ENCODE measurements around the gene FOLR1. TPM values are rescaled to one million over a fixed set of nuclear protein-coding genes. Genes with fewer than 3 reads are reported as not detected.

FOLR1 gene
- total RNA-seq, 1 experiment from 2014 or later: not detected

DNA sequence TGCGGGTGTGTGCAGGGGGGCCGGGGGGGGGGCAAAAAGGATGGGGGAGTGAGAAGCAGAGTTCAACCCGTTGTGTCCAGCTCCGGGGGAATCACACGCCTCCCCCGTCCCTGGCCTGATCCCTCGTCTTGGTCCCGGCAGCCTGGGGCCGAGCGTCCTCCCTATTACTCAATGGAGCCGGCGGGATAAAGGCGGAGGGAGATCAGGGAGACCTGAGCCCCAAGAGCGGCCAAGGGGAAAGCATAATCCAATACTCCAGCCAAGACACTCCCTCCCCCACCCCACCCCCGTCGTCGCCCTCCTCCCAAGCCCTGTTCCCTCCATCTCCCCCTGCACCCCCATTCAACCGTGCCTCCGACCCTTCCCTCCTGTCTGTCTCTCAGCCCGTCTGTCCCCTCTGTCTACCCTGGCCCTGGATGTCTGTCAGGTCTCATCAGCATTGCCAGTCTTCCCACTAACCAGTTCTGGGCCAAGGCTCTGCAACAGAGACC is 49.4 kb downstream of the FOLR1 start:
- Histone ChIP-seq H3K4me3 (ENCODE audit: low read depth, low read length, poor library complexity, severe bottlenecking) (no peak overlapping the region), H3K9me3 (ENCODE audit: low read depth, low read length, poor library complexity, severe bottlenecking) (no peaks in the 10 kb centered on the region), H3K4me1 (ENCODE audit: insufficient read depth, low read length, poor library complexity, severe bottlenecking) (no peaks in the 10 kb centered on the region), H3K27me3 (replicated peaks; ENCODE audit: insufficient read depth, low read depth, low read length, poor library complexity) (peaks cover 73% of the 10 kb centered on the region), H3K27ac (ENCODE audit: low read depth, low read length, poor library complexity, severe bottlenecking) (no peak overlapping the region), H3K36me3 (ENCODE audit: insufficient read depth, low read length, poor library complexity, severe bottlenecking) (peaks cover 7% of the 10 kb centered on the region)
- DNase-seq (ENCODE audit: low spot score): no peak
- ChIA-PET POLR2A (ENCODE audit: low non-redundant PET) (no interaction called here), CTCF (no interaction called here)
- BruUV-seq (replicated peaks): no TSS peak
- intact Hi-C loops (cut with micrococcal nuclease; ENCODE audit: unreplicated experiment): no loop called here
- TF ChIP-seq EZH2 (IDR thresholded peaks at IDR 0.05; ENCODE audit: borderline replicate concordance, low read depth, low read length, poor library complexity, severe bottlenecking): no peak
- TF ChIP-seq, protein P1, sequence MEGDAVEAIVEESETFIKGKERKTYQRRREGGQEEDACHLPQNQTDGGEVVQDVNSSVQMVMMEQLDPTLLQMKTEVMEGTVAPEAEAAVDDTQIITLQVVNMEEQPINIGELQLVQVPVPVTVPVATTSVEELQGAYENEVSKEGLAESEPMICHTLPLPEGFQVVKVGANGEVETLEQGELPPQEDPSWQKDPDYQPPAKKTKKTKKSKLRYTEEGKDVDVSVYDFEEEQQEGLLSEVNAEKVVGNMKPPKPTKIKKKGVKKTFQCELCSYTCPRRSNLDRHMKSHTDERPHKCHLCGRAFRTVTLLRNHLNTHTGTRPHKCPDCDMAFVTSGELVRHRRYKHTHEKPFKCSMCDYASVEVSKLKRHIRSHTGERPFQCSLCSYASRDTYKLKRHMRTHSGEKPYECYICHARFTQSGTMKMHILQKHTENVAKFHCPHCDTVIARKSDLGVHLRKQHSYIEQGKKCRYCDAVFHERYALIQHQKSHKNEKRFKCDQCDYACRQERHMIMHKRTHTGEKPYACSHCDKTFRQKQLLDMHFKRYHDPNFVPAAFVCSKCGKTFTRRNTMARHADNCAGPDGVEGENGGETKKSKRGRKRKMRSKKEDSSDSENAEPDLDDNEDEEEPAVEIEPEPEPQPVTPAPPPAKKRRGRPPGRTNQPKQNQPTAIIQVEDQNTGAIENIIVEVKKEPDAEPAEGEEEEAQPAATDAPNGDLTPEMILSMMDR (conservative IDR thresholded peaks at IDR 0.05; ENCODE audit: low read depth, low read length): no peak

DNA sequence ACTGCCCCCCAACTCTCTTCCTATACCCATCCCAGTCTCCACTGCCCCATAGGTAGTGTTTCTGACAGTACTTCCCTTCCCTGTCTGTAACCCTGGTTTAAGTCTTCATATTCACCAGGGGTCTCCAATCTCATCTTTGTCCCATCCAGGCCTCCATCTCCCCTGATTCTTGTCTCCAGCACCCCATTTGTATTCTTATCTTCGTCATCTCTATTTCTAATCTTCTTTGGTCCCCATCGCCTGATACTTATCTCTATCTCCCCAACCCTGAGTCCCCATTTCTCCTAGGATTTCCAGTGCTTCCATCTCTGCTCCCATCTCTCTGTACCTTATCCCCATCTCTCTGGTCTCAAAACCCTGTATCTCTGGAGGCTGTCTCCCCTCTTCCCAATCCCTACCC is 50.2 kb downstream of the FOLR1 start:
- TF ChIP-seq, protein P1 (conservative IDR thresholded peaks at IDR 0.05; ENCODE audit: low read depth, low read length): no peak
- no peak for TF ChIP-seq EZH2 (IDR thresholded peaks at IDR 0.05; ENCODE audit: borderline replicate concordance, low read depth, low read length, poor library complexity, severe bottlenecking)
- DNase-seq (ENCODE audit: low spot score): no peak
- intact Hi-C loops (cut with micrococcal nuclease; ENCODE audit: unreplicated experiment): no loop called here
- H3K4me1 ChIP-seq (ENCODE audit: insufficient read depth, low read length, poor library complexity, severe bottlenecking): no peaks in the 10 kb centered on the region
- H3K36me3 ChIP-seq (ENCODE audit: insufficient read depth, low read length, poor library complexity, severe bottlenecking): peaks cover 5% of the 10 kb centered on the region
- ChIA-PET POLR2A (ENCODE audit: low non-redundant PET) (interaction anchor here (0.7 kb wide), 1 partner anchor 164 kb away, joined by 4 read pairs; no protein-coding TSS in a partner anchor), CTCF (interaction anchor here (0.7 kb wide), 1 partner anchor 439 kb away, joined by 4 read pairs; no protein-coding TSS in a partner anchor)
- H3K4me3 ChIP-seq (ENCODE audit: low read depth, low read length, poor library complexity, severe bottlenecking): no peak overlapping the region
- no peak overlapping the region for H3K27ac ChIP-seq (ENCODE audit: low read depth, low read length, poor library complexity, severe bottlenecking)
- no peaks in the 10 kb centered on the region for H3K9me3 ChIP-seq (ENCODE audit: low read depth, low read length, poor library complexity, severe bottlenecking)
- peaks cover 81% of the 10 kb centered on the region for H3K27me3 ChIP-seq (replicated peaks; ENCODE audit: insufficient read depth, low read depth, low read length, poor library complexity)
- BruUV-seq (replicated peaks): no TSS peak

DNA sequence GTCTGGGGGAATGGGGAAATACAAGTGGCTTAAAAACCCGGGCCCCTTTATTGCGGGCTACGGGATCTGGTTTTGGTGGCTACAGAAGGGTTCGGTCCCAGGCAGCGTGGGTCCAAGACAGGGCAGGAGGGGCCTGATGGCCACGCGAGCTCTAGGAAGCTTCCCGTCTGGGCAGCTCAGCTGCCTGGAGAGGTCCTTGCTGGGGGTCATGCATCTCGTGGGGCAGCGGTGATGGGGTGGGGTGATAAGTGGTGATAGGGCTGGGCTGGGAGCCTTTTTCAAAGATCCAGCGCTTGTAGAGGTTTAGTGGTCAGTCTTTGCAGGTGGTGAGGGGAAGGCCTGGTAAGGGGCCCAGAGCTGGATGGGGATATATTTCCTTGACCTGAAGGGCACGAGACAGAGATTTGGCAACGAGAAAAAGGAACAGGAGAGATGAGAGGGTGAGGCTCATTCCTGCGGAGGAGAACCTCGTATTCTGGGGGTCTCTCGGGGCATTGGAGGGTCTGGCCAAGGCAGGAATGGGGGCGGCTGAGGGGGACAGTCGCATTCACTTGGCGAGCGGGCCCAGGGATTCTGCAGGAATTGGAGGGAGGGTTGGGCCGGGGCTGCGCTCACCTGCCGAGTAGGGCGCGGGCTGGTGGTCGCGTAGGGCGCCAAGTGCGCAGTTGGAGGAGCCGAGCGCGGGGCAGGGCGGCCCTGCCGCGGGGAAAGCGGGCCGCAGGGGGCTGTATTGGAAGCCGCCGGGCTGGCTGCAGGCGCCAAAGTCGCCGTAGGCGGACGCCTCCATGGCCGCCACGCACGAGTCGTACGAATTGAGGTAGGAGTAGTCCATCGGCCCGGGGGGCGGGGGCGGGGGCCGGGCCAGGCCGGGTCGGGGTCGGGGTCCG is 51.5 kb downstream of the FOLR1 start:
- H3K36me3 ChIP-seq (ENCODE audit: insufficient read depth, low read length, poor library complexity, severe bottlenecking): no peaks in the 10 kb centered on the region
- H3K4me3 ChIP-seq (ENCODE audit: low read depth, low read length, poor library complexity, severe bottlenecking): no peak overlapping the region
- no peak overlapping the region for H3K27ac ChIP-seq (ENCODE audit: low read depth, low read length, poor library complexity, severe bottlenecking)
- peaks cover 91% of the 10 kb centered on the region for H3K27me3 ChIP-seq (replicated peaks; ENCODE audit: insufficient read depth, low read depth, low read length, poor library complexity)
- POLR2A ChIA-PET (ENCODE audit: low non-redundant PET): no interaction called here
- no peaks in the 10 kb centered on the region for H3K9me3 ChIP-seq (ENCODE audit: low read depth, low read length, poor library complexity, severe bottlenecking)
- H3K4me1 ChIP-seq (ENCODE audit: insufficient read depth, low read length, poor library complexity, severe bottlenecking): no peaks in the 10 kb centered on the region
- CTCF ChIA-PET: interaction anchor here (0.5 to 0.7 kb wide), 3 partner anchors 28 to 107 kb away, joined by 3 read pairs; no protein-coding TSS in a partner anchor
- no peak for DNase-seq (ENCODE audit: low spot score)
- BruUV-seq (replicated peaks): no TSS peak
- intact Hi-C loops (cut with micrococcal nuclease; ENCODE audit: unreplicated experiment): no loop called here
- TF ChIP-seq EZH2 (IDR thresholded peaks at IDR 0.05; ENCODE audit: borderline replicate concordance, low read depth, low read length, poor library complexity, severe bottlenecking): peak; percentile 12
- TF ChIP-seq, protein P1 (conservative IDR thresholded peaks at IDR 0.05; ENCODE audit: low read depth, low read length): no peak

Measured in A673 (cell line).